PC-9 (cell line): ENCODE measurements around the gene C9orf43.
"Not testable (repeated sequence)": the region's sequence is repeated elsewhere in the genome, so short reads cannot be mapped to it uniquely, and the experiment has no call there.

ENCODE experiments used
- CTCF ChIP-seq: fragments of 200-600 bp; sonication (generic); conservative IDR thresholded peaks from 2 replicates; pipeline ENCODE4 v1.6.1; 2017; ENCODE audit warnings: mixed run types, antibody characterized with exemption, mild to moderate bottlenecking, moderate library complexity
- EZH2 ChIP-seq: fragments of 200-600 bp; sonication (generic); IDR thresholded peaks from 2 replicates; pipeline ENCODE4 v1.8.0; 2017; ENCODE audit warnings: antibody characterized with exemption, low read depth

GRCh38 chr9:113406873-113407511 is 3.6 kb upstream of the C9orf43 start:
- TF ChIP-seq CTCF = peak; percentile 90
- TF ChIP-seq EZH2 = not testable (repeated sequence)
